Heart left ventricle (tissue), 16 donors: ENCODE data around the gene CTNND2. TPM values are rescaled to one million over a fixed set of nuclear protein-coding genes. Genes with fewer than 3 reads are reported as not detected.

Experiments used
- ATAC-seq, 4 donors: fragments of 200-7000 bp; cut with Tn5 transposase; one replicate each; pipeline ENCODE4 v1.9.1; 2020 to 2022; ENCODE audit warnings: moderate library complexity in 4 of 4, mild to moderate bottlenecking in 3 of 4, moderate number of reproducible peaks in 1 of 4
- DNase-seq, 5 donors: peaks; one replicate each; pipeline ENCODE4 v3.0.0-alpha.2; 2020
- H3K27ac ChIP-seq, 12 donors: fragments of 200-600 bp; sonication (generic) in 4 of 12; one replicate each; pipeline versions ENCODE4 v1.5.0 to v1.8.0; 2016 to 2022; ENCODE audit warnings: mild to moderate bottlenecking in 2 of 12
- H3K27me3 ChIP-seq, 9 donors: fragments of 200-600 bp; sonication (generic) in 2 of 9; one replicate each; pipeline versions ENCODE4 v1.5.1 to v1.8.0; 2016 to 2022; ENCODE audit warnings: mild to moderate bottlenecking in 3 of 9
- H3K36me3 ChIP-seq, 9 donors: fragments of 200-600 bp; sonication (generic) in 2 of 9; one replicate each; pipeline versions ENCODE4 v1.5.0 to v1.8.0; 2018 to 2022; ENCODE audit warnings: mild to moderate bottlenecking in 2 of 9
- H3K4me1 ChIP-seq, 12 donors: fragments of 200-600 bp; sonication (generic) in 4 of 12; one replicate each; pipeline versions ENCODE4 v1.5.0 to v1.8.0; 2016 to 2022; ENCODE audit warnings: mild to moderate bottlenecking in 3 of 12
- H3K4me3 ChIP-seq, 12 donors: fragments of 200-600 bp; sonication (generic) in 4 of 12; one replicate each; pipeline versions ENCODE4 v1.5.0 to v1.8.0; 2017 to 2022; ENCODE audit warnings: mild to moderate bottlenecking in 9 of 12, moderate library complexity in 4 of 12
- H3K9me3 ChIP-seq, 12 donors: fragments of 200-600 bp; sonication (generic) in 4 of 12; one replicate each; pipeline versions ENCODE4 v1.5.0 to v1.8.0; 2016 to 2022; ENCODE audit warnings: mild to moderate bottlenecking in 1 of 12
- CTCF ChIP-seq, 12 donors: fragments of 200-600 bp; sonication (generic) in 4 of 12; IDR thresholded peaks; one replicate each; pipeline versions ENCODE4 v1.5.0 to v1.8.0; 2018 to 2022; ENCODE audit warnings: antibody characterized with exemption in 12 of 12, mild to moderate bottlenecking in 5 of 12
- POLR2A ChIP-seq, 2 donors: fragments of 450-650 bp; IDR thresholded peaks; one replicate each; pipeline ENCODE4 v1.6.1; 2017; ENCODE audit warnings: antibody characterized with exemption in 2 of 2, mild to moderate bottlenecking in 2 of 2, moderate library complexity in 2 of 2
- WGBS, 4 donors: extraction: QIAGEN DNeasy Blood & Tissue Kit in 2 of 4; methylation state at CpG; one replicate each; pipeline versions ENCODE4 v1.1.5 to v1.1.7; 2013 to 2018; 5-methylcytosine and 5-hydroxymethylcytosine counted together
- intact Hi-C, 10 donors: fragments of 100-400 bp; cut with DNase I; formaldehyde crosslinking; loops; one replicate each; pipeline versions ENCODE4 v1.11.1 to v1.14.2; 2022
- polyA plus RNA-seq, 2 donors: library from polyadenylated mRNA; stranded (reverse); fragments of 200-250 nt; gene quantifications; one replicate each; pipeline ENCODE4 v1.2.3, GENCODE V29; 2013
- total RNA-seq, 9 donors: library from RNA; depleted of rRNA in 2 of 9; stranded (reverse); fragments of >200 nt in 2 of 9; fragmentation: NEBNext Ultra II Directional in 3 of 9; extraction: Animal tissue kit (Norgen Biotek cat#: 25700) in 3 of 9; gene quantifications; one replicate each; pipeline versions ENCODE4 v1.1.0 to v1.2.4, GENCODE V29; 2016 to 2023
- donor health status: ischemic (EF 13 %, LVEDD 7.1; RV severe dilation, severe dysfunction).
- donor health status: healthy with polysubstance abuse.
- donor health status: DM: no; HTN: yes; CAD: no.
- donor health status: DM: no; HTN: no; CAD: no.
- donor health status: ischemic (EF 25% LVEDD 6.9; RV normal size, moderate dysfunction).
- donor health status: ischemic (EF 25% LVEDD 5.7; RV mildly dilated, moderate dysfunction).
- donor health status: healthy.
- donor health status: DM: yes; HTN: yes; CAD: no.
- donor health status: ischemic (EF 35%, LVEDD 5.7; RV mildly dilated, moderate dysfunction).
- donor health status: nonischemic (EF 11% LVEDD 7.7; RV severe dilation, severe dysfunction).
- donor health status: DM: yes; HTN: yes; CAD: no.
- donor health status: PGD.
- donor health status: ischemic (EF 29% LVEDD 5.4; RV normal size, mild dysfunction).
- donor health status: nonischemic (EF 23%, LVEDD 6.1; RV moderate dilation, normal function).

Gene CTNND2
- total and polyA plus RNA-seq, 11 donors, result 4.0 to 36.8 (median 20.2) TPM

GRCh38 chr5:10933121-10933520, 971.1 kb downstream of the CTNND2 start:
- WGBS, 4 donors, result 83 to 89% (median 86%) methylated on average over 4 of the region's 4 CpGs
- ATAC-seq (no peak), DNase-seq (no peak)
- Histone ChIP-seq H3K27ac (no peak overlapping the region), H3K36me3 (no peaks in the 10 kb centered on the region), H3K4me1 (no peaks in the 10 kb centered on the region), H3K9me3 (peaks cover 0 to 21% (median 0%) of the 10 kb centered on the region in 12 donors), H3K4me3 (no peak overlapping the region), H3K27me3 (no peaks in the 10 kb centered on the region)
- no peak for TF ChIP-seq CTCF (IDR thresholded peaks at IDR 0.05)
- TF ChIP-seq POLR2A (IDR thresholded peaks at IDR 0.05), result no peak
- intact Hi-C loops, result no loop called here

- H3K36me3 ChIP-seq, result no peaks in the 10 kb centered on the region
- intact Hi-C loops, result no loop called here
- H3K9me3 ChIP-seq, result peaks cover 0 to 22% (median 0%) of the 10 kb centered on the region in 12 donors
- H3K4me1 ChIP-seq, result no peaks in the 10 kb centered on the region
- no peak for DNase-seq
- 62 to 91% (median 79%) methylated on average over 1 of the region's 1 CpG for WGBS, 4 donors
- no peak overlapping the region for H3K4me3 ChIP-seq
- TF ChIP-seq POLR2A (IDR thresholded peaks at IDR 0.05), result no peak
- TF ChIP-seq CTCF (IDR thresholded peaks at IDR 0.05), result no peak
- H3K27me3 ChIP-seq, result no peaks in the 10 kb centered on the region
- no peak overlapping the region for H3K27ac ChIP-seq
- ATAC-seq, result no peak
Observed at GRCh38 chr5:10932426-10932825, 971.8 kb downstream of the CTNND2 start.

GRCh38 chr5:10927608-10928007, 976.6 kb downstream of the CTNND2 start:
- H3K4me1 ChIP-seq, result no peaks in the 10 kb centered on the region
- no peak overlapping the region for H3K4me3 ChIP-seq
- DNase-seq, result no peak
- H3K36me3 ChIP-seq, result no peaks in the 10 kb centered on the region
- ATAC-seq, result no peak
- TF ChIP-seq POLR2A (IDR thresholded peaks at IDR 0.05), result no peak
- no peak for TF ChIP-seq CTCF (IDR thresholded peaks at IDR 0.05)
- no peak overlapping the region for H3K27ac ChIP-seq
- H3K27me3 ChIP-seq, result no peaks in the 10 kb centered on the region
- H3K9me3 ChIP-seq, result peaks cover 0 to 28% (median 0%) of the 10 kb centered on the region in 12 donors
- intact Hi-C loops, result no loop called here

- peaks cover 0 to 11% (median 0%) of the 10 kb centered on the region in 12 donors for H3K9me3 ChIP-seq
- 49 to 64% (median 53%) methylated on average over 3 of the region's 3 CpGs for whole genome bisulfite sequencing, 4 donors
- H3K4me1 ChIP-seq, result no peaks in the 10 kb centered on the region
- DNase-seq, result no peak
- H3K27ac ChIP-seq, result no peak overlapping the region
- no peaks in the 10 kb centered on the region for H3K36me3 ChIP-seq
- TF ChIP-seq POLR2A (IDR thresholded peaks at IDR 0.05), result no peak
- no peak for TF ChIP-seq CTCF (IDR thresholded peaks at IDR 0.05)
- ATAC-seq, result no peak
- no peak overlapping the region for H3K4me3 ChIP-seq
- no peaks in the 10 kb centered on the region for H3K27me3 ChIP-seq
- intact Hi-C loops, result no loop called here
Observed at GRCh38 chr5:10923310-10923709, 980.9 kb downstream of the CTNND2 start.
